K562 treated with DMSO at 1 percent for 24 hours (cell line): ENCODE results near the gene EFNA3. TPM values are rescaled to one million over a fixed set of nuclear protein-coding genes. Genes with fewer than 3 reads are reported as not detected.

Experiments used
- total RNA-seq: library from RNA; unstranded; fragments of 300-600 nt; gene quantifications from 2 replicates; pipeline ENCODE4 v1.2.3, GENCODE V29; 2022; ENCODE audit warnings: low read depth; ENCODE audit not compliant: insufficient read depth

The EFNA3 gene
- 5.8 and 5.9 TPM in 2 replicates for total RNA-seq

GRCh38 chr1:155078469-155079209 is at the start of gene EFNA3:
Gene EFNA3 (plus strand): TSS chr1:155078837. CDS start chr1:155078942, 105 bp downstream.

GRCh38 chr1:155033524-155033923 is 45.1 kb upstream of the EFNA3 start, which contains the start of the genes DCST1 and DCST2:
Gene DCST1 (plus strand): TSS chr1:155033824. CDS start chr1:155034037, 213 bp downstream.
Gene DCST2 (minus strand): TSS chr1:155033781. CDS start chr1:155033701, 80 bp downstream.

GRCh38 chr1:155050560-155051341 is 27.9 kb upstream of the EFNA3 start, which contains the start of gene ADAM15:
Gene ADAM15 (plus strand): TSS chr1:155051316. CDS start chr1:155051387, 71 bp downstream.

GRCh38 chr1:155063550-155064110 is 15.0 kb upstream of the EFNA3 start, which contains the start of gene EFNA4:
Gene EFNA4 (plus strand): TSS chr1:155063740. CDS start chr1:155063824, 84 bp downstream.

GRCh38 chr1:155127105-155127966 is 48.7 kb downstream of the EFNA3 start, which contains the start of gene EFNA1:
Gene EFNA1 (plus strand): TSS chr1:155127876. CDS start chr1:155127978, 102 bp downstream.

GRCh38 chr1:155135415-155136028 is 56.9 kb downstream of the EFNA3 start, which contains the start of gene SLC50A1:
Gene SLC50A1 (plus strand): TSS chr1:155135852. CDS start chr1:155135912, 60 bp downstream.

Other genes with a start within 250 kb of the EFNA3 start
- 0.02 TPM in 1 of 2 replicates, not detected in the other for gene KCNN3, start 208.6 kb upstream of the EFNA3 start, total RNA-seq
- 22.5 and 25.3 TPM in 2 replicates for gene PMVK, start 142.1 kb upstream of the EFNA3 start, total RNA-seq
- 22.6 and 23.0 TPM in 2 replicates for gene PBXIP1, start 122.7 kb upstream of the EFNA3 start, total RNA-seq
- 49.1 and 50.8 TPM in 2 replicates for gene PYGO2, start 117.1 kb upstream of the EFNA3 start, total RNA-seq
- 53.7 and 61.2 TPM in 2 replicates for gene SHC1, start 108.1 kb upstream of the EFNA3 start, total RNA-seq
- 334 and 346 TPM in 2 replicates for gene CKS1B, start 104.2 kb upstream of the EFNA3 start, total RNA-seq
- gene FLAD1, start 95.5 kb upstream of the EFNA3 start, total RNA-seq: 45.3 and 54.6 TPM in 2 replicates
- gene LENEP, start 85.3 kb upstream of the EFNA3 start, total RNA-seq: not detected in 2 replicates
- 41.9 and 50.3 TPM in 2 replicates for gene ZBTB7B, start 76.0 kb upstream of the EFNA3 start, total RNA-seq
- 0.68 and 2.1 TPM in 2 replicates for gene DCST2, start 45.1 kb upstream of the EFNA3 start, total RNA-seq
- not detected in 2 replicates for gene DCST1, start 45.0 kb upstream of the EFNA3 start, total RNA-seq
- 60.0 and 63.6 TPM in 2 replicates for gene ADAM15, start 27.5 kb upstream of the EFNA3 start, total RNA-seq
- gene EFNA4, start 15.1 kb upstream of the EFNA3 start, total RNA-seq: 16.7 and 17.6 TPM in 2 replicates
- gene EFNA1, start 49.0 kb downstream of the EFNA3 start, total RNA-seq: 4.9 and 5.8 TPM in 2 replicates
- gene SLC50A1, start 57.0 kb downstream of the EFNA3 start, total RNA-seq: 107 and 111 TPM in 2 replicates
- 97.5 and 132 TPM in 2 replicates for gene DPM3, start 61.7 kb downstream of the EFNA3 start, total RNA-seq
- 319 and 328 TPM in 2 replicates for gene KRTCAP2, start 94.5 kb downstream of the EFNA3 start, total RNA-seq
- gene TRIM46, start 95.0 kb downstream of the EFNA3 start, total RNA-seq: not detected in 2 replicates
- 4.2 and 4.4 TPM in 2 replicates for gene THBS3, start 129.1 kb downstream of the EFNA3 start, total RNA-seq
- gene MTX1, start 129.9 kb downstream of the EFNA3 start, total RNA-seq: 72.4 and 82.0 TPM in 2 replicates
- 38.1 and 40.6 TPM in 2 replicates for gene ENTREP3, start 176.6 kb downstream of the EFNA3 start, total RNA-seq
- gene SCAMP3, start 183.5 kb downstream of the EFNA3 start, total RNA-seq: 123 and 125 TPM in 2 replicates
- gene CLK2, start 194.7 kb downstream of the EFNA3 start, total RNA-seq: 33.3 and 42.5 TPM in 2 replicates
- 5.9 and 6.2 TPM in 2 replicates for gene HCN3, start 198.6 kb downstream of the EFNA3 start, total RNA-seq
- 18.6 and 20.2 TPM in 2 replicates for gene PKLR, start 222.6 kb downstream of the EFNA3 start, total RNA-seq
- 215 TPM in 2 replicates for gene FDPS, start 230.0 kb downstream of the EFNA3 start, total RNA-seq
- gene RUSC1, start 242.1 kb downstream of the EFNA3 start, total RNA-seq: 75.1 and 77.0 TPM in 2 replicates